Stimulated activated naive CD8-positive, alpha-beta T cell treated with anti-CD3 and anti-CD28 coated beads, Interleukin-15, amount 100 ng/mL, for 72 hours (primary cell): ENCODE measurements around the gene NRG2.

Experiments
- ATAC-seq: fragments of 150-1000 bp; cut with Tn5 transposase; 2 replicates; pipeline ENCODE4 v1.10.0; 2021; ENCODE audit warnings: mild to moderate bottlenecking, moderate library complexity
- DNase-seq, 2 donors: peaks; one replicate each; pipeline ENCODE4 v3.0.0; 2021 to 2022
- H3K27ac Mint-ChIP-seq, 2 donors: one replicate each; pipeline ENCODE4 v1.8.0; 2022; ENCODE audit warnings: mild to moderate bottlenecking in 2 of 2, mixed read lengths in 2 of 2, moderate library complexity in 2 of 2
- H3K27me3 Mint-ChIP-seq: one replicate; pipeline ENCODE4 v1.8.0; 2022; ENCODE audit warnings: mixed read lengths
- H3K4me1 Mint-ChIP-seq: one replicate; pipeline ENCODE4 v1.8.0; 2022; ENCODE audit warnings: mild to moderate bottlenecking, mixed read lengths
- H3K4me3 Mint-ChIP-seq, 2 donors: one replicate each; pipeline ENCODE4 v1.8.0; 2022; ENCODE audit warnings: mild to moderate bottlenecking in 2 of 2, mixed read lengths in 2 of 2, moderate library complexity in 1 of 2
- H3K9me3 Mint-ChIP-seq, 2 donors: one replicate each; pipeline ENCODE4 v1.8.0; 2022; ENCODE audit warnings: mixed read lengths in 2 of 2

Gene NRG2

DNA sequence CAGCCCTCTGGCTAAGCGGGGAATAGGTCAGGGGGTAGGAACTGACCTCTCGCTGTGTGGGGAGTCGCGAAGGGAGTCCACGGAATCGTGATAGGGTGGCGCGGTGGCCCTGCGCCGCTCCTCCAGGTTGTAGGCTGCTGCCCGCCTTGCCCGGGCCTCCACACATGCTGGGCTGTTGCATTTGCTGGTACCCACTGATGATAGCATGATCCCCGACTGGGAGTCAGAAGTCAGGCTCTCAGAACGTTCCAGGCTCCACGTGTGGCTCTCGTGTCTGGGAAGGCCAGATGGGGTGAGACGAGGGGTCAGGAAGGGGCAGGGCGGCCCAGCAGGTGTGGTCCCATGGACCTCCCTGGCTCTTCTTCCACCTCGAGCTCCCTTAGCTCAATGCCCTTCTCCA lies 191.5 kb downstream of the NRG2 start:
- Mint-ChIP-seq H3K4me3 (no peak overlapping the region), H3K9me3 (no peaks in the 10 kb centered on the region), H3K4me1 (peaks cover 14% of the 10 kb centered on the region), H3K27ac (no peak overlapping the region), H3K27me3 (peaks cover 14% of the 10 kb centered on the region)
- ATAC-seq (no peak), DNase-seq (no peak)

DNA sequence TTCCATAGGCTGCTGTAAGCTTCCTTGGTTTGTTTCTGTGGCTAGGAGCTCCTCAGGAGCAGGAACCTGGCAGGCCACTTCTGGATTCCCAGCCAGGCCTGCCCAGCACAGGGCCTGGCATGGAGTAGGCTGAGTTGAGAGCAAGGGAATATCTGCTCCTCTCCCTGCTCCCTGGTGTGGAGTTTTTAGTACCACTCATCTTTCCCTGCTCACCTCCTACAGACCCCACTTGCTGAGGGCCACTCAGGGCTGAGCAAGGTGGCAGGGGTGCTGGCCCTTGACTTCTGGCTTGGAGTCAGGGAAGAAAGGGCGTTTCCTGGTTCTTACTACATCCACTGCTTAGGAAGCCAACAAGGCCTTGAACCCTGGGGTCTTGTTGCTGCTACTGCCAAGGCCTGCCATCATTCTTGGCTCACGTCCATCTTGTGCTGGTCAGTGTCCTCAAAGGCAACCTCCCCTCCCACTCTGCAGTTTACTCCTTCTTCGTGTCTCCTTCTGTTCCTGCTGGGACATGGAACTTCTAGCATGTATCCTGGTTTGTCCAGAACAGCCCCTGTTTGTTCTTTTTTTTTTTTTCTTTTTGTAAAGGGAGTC lies 192.6 kb downstream of the NRG2 start:
- ATAC-seq (no peak), DNase-seq (no peak)
- peaks cover 24% of the 10 kb centered on the region for H3K27me3 Mint-ChIP-seq
- peaks cover 14% of the 10 kb centered on the region for H3K4me1 Mint-ChIP-seq
- no peak overlapping the region for H3K4me3 Mint-ChIP-seq
- H3K27ac Mint-ChIP-seq, result no peak overlapping the region
- H3K9me3 Mint-ChIP-seq, result no peaks in the 10 kb centered on the region

DNA sequence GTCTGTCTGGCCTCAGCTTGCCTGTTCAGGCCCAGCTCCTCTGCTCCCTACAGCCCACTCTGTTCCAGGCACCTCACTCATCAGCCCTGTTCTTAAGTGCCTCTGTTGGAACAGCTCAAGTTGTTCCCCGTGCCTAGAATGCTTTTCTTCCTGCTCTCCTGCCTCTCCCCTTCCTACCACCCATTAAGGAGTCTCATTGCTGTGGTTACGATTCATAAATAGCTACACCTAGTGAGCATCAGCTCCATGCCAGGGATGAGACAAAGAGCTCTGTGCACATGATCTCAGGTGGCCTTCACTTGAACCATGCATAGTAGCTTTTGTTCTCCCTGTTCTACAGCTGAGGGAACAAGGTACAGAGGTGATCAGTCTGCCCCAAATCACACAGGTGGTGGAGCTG lies 193.2 kb downstream of the NRG2 start:
- peaks cover 29% of the 10 kb centered on the region for H3K27me3 Mint-ChIP-seq
- no peaks in the 10 kb centered on the region for H3K9me3 Mint-ChIP-seq
- H3K4me1 Mint-ChIP-seq, result peaks cover 14% of the 10 kb centered on the region
- H3K4me3 Mint-ChIP-seq, result peak overlapping the region; percentile 24 to 41
- no peak overlapping the region for H3K27ac Mint-ChIP-seq
- ATAC-seq (no peak), DNase-seq (no peak)

DNA sequence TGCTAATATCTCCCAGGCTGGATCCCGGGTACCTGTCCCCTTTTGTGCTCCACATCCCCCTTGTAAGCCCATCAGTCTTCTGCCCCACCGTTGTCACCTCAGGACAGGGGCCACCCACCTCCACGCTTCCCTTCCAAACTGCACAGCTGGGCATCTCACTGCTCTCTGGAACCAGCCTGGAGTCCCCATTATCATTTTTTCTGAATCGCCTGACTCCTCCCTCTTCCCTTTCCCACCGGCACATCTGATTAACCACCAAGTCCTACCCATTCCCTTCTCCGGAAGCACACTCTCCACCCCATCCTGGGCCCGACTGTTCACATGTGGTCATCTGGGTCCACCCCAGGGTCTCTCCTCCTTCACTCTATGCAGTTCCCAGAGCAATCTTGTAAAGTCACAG lies 193.6 kb downstream of the NRG2 start:
- ATAC-seq (no peak), DNase-seq (no peak)
- Mint-ChIP-seq H3K9me3 (no peaks in the 10 kb centered on the region), H3K27ac (no peak overlapping the region), H3K4me1 (peaks cover 18% of the 10 kb centered on the region), H3K4me3 (peak overlapping the region; percentile 24 to 41), H3K27me3 (peaks cover 33% of the 10 kb centered on the region)

DNA sequence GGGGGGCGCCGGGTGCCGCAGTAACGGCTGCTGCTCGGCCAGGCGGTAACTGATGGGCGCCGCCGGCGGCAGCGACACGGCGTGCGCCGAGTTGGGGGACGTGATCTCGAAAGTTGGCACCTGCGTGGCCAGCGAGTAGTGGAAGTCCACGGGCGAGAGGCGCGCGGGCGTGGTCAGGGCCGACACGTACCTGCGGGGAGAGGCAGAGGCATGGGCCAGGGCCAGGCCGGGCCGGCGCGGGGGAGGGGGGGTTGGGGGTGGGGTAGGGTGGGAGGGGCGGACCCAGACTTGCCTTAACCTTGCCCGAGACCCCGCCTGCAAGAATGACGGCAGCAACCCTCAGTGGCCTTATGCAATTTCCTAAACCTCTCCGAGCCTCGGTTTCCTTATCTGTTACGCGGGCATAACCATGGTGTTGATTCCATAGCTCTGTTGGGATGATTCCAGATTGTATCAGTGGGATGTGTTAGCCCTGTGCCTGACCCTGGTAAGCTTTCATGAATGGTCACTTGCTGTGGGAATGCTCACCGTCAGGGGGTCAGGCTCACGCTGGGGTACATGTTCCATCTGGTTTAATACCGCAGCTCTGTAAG lies 194.5 kb downstream of the NRG2 start:
- Mint-ChIP-seq H3K27ac (no peak overlapping the region), H3K4me3 (peak overlapping the region; percentile 65 to 77), H3K4me1 (peaks cover 22% of the 10 kb centered on the region), H3K9me3 (no peaks in the 10 kb centered on the region), H3K27me3 (peaks cover 37% of the 10 kb centered on the region)
- DNase-seq (no peak), ATAC-seq (peak; percentile 24)

DNA sequence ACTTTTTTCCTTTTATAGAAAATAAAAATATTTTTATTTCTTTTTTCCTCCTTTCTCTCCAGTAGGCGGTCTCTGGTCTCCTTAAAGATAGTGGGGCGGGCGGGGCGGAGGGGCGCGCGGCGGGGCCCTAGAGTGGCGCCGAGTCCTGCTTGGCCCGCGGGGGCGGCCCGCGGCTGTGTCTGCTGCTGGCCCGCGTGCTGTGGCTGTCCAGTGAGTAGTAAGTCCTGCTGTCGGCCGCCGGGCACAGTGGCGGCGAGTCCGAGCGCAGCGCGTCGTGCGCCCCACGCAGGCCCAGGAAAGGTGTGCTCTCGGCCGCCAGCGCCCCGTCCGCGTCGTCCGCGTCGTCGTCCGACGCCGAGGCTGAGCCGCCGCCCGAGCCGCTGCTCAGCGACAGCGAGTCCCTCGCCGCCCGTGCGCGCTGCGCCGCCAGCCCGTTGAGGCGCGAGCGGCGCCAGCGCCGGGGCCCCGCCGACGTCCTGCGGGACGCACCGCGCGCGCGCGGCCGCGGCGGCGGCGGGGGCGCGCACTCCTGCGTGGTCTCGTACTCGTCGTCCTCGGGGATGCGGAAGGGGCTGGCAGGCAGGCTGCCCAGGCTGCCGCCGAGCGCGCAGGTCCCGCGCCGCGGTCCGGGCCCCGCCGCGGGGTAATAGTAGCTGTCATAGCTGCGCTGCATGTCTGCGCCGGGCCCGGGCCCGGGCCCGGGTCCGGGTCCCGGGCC lies 195.2 kb downstream of the NRG2 start:
- DNase-seq, result peak; percentile 79 to 81
- peaks cover 22% of the 10 kb centered on the region for H3K4me1 Mint-ChIP-seq
- peak overlapping the region; percentile 72 to 74 for H3K4me3 Mint-ChIP-seq
- peak; percentile 90 for ATAC-seq
- H3K27me3 Mint-ChIP-seq, result peaks cover 43% of the 10 kb centered on the region
- H3K27ac Mint-ChIP-seq, result no peak overlapping the region
- H3K9me3 Mint-ChIP-seq, result no peaks in the 10 kb centered on the region

DNA sequence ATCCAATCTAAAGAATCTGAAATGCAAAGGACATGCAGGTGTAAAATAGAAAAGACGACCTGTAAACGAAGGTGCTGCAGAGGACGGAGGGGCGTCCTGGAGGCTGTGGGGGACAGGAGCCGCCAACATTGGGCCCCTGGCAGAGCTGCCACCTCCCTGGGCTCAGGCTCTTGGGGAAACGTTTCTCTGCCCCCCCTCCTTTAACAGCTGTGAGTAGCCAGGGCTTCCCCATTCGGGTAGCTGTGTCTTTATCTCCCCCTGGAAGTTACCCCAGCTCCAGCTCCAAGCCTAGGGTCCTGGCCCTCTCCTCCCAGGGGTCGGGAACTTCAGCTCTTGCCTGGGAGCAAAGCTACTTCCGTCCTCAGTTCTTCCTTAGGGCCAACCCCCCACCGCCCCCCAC lies 196.0 kb downstream of the NRG2 start:
- Mint-ChIP-seq H3K27me3 (peaks cover 50% of the 10 kb centered on the region), H3K4me3 (peak overlapping the region; percentile 49 to 72), H3K4me1 (peaks cover 22% of the 10 kb centered on the region), H3K9me3 (no peaks in the 10 kb centered on the region), H3K27ac (no peak overlapping the region)
- no peak for DNase-seq
- no peak for ATAC-seq

DNA sequence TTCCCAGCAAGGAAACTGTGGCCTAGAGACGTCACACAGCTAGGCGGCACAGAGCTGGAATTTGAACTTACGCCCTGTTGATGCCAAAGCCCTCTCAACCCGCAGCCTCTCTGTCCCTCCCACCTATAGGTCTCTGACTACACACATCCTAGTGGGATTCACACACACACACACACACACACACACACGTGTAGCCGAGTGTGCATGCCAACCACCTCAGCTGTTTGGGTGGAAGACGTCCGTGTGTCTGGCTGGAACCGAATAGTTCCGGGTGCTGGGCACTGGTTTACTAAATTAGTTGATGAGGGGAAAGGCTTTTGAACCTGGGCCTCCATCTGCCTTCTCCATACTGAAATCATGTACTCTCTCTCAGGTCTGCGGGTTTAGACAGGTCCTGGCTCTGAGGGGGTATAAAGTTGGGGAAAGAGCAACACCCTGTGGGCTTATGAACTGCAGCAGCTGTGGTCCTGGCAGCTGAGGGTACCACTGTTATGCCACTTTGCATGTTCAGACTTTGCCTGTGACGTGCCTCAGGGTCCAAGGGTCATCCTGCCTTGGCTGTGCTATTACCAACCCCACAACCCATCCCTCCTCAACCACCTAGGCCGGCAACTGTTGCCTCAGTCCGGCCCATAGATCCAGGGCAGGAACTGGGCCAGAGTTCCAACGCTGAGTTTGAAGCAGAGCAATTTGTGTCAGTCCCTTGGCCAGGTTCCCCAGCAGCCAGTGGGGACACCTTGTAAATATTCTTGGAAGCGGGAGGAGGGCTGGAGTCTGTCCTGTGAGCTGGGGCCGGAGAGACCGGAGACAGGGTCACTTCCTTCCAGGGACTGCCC lies 197.0 kb downstream of the NRG2 start:
- Mint-ChIP-seq H3K27ac (no peak overlapping the region), H3K27me3 (peaks cover 50% of the 10 kb centered on the region), H3K4me1 (peaks cover 22% of the 10 kb centered on the region), H3K9me3 (no peaks in the 10 kb centered on the region), H3K4me3 (no peak overlapping the region)
- ATAC-seq (no peak), DNase-seq (no peak)

DNA sequence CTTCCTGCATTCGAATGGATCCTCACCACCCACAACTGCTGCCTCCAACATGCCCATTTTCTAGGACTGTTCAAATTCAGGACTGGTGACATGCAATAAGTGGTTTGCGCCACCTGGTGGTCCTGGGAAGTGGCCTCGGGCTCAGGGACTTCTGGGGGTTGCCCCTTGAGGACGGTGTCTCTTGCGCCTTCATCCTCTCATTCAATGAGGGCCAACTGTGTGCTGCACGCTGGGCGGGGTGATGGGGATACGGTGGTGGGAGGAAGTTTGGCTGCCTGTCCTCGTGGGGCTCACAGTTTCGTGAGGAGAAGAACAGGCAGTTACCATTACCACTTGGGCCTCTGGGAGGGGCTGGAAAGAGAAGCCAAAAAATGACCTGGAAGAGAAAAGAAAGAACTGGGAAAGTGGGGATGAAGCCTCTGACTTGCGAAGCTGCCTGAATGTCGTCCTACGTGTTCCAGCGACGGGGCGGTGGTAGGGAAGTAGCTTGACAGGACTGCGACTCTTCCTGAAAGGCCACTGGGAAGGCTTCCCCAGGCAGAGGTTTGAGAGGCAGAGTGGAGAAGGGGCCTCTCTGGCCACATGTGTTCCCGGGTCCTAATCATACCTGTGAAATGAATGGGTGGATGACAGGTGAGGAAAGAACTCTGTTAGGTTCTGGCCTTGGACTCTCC lies 198.5 kb downstream of the NRG2 start:
- Mint-ChIP-seq H3K4me3 (no peak overlapping the region), H3K27ac (no peak overlapping the region), H3K9me3 (no peaks in the 10 kb centered on the region), H3K27me3 (peaks cover 45% of the 10 kb centered on the region), H3K4me1 (peaks cover 22% of the 10 kb centered on the region)
- ATAC-seq, result peak; percentile 44
- DNase-seq, result peak; percentile 67 to 79

DNA sequence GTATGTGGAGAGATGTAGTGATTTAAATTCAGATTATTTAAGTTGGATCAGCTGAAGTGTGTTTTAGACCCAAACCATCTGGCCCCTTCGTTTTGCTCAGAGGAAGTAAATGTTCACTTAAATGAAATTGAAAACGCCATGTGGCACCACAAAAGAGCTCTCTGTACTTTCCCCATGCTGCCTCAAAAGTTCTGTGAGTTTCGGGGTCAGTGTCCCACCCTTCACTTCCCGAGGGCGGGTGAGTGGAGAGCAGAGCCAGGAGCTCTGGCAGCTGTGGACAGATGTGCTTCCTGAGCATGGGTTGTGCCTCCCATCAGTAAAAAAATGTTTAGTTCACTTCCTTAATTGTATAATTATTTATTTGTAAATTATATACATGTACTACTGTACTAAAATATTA lies 199.1 kb downstream of the NRG2 start:
- no peak for ATAC-seq
- DNase-seq, result no peak
- H3K27ac Mint-ChIP-seq, result no peak overlapping the region
- peaks cover 45% of the 10 kb centered on the region for H3K27me3 Mint-ChIP-seq
- no peaks in the 10 kb centered on the region for H3K9me3 Mint-ChIP-seq
- peaks cover 20% of the 10 kb centered on the region for H3K4me1 Mint-ChIP-seq
- no peak overlapping the region for H3K4me3 Mint-ChIP-seq

DNA sequence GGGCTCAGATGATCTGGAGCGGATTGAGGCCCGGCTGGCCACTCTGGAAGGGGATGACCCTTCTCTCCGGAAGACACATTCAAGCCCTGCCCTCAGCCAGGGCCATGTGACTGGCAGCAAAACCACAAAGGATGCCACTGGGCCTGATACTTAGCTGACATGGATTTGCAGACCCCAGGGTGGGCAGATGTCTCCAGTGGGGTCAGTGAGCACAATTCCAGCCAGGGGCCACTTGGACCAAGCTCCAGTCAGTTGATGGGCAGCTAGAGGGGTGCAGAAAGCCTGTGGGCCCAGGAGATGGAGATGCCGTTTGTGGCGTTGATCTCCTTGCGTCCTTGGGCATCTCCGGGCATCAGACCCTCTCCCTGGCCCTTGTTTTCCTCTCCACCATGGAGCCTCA lies 200.8 kb downstream of the NRG2 start:
- Mint-ChIP-seq H3K4me1 (peaks cover 12% of the 10 kb centered on the region), H3K27ac (no peak overlapping the region), H3K9me3 (no peaks in the 10 kb centered on the region), H3K4me3 (no peak overlapping the region), H3K27me3 (peaks cover 40% of the 10 kb centered on the region)
- ATAC-seq (no peak), DNase-seq (no peak)

DNA sequence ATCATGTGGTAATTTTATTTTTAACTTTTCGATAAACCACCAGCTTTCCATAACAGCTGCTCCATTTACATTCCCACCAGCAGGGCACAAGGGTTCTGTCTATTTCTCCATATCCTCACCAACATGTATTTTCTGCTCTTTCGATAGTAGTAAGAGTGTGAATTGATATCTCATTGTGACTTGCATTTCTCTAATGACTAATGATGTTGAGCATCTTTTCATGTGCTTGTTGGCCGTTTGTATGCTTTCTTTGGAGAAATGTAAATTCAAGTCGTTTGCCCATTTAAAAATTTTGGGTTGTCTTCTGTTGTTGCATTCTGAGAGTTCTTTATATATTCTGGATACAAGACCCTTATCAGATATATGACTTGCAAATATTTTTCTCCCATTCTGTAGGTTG lies 201.6 kb downstream of the NRG2 start:
- H3K9me3 Mint-ChIP-seq, result no peaks in the 10 kb centered on the region
- ATAC-seq (no peak), DNase-seq (no peak)
- H3K4me1 Mint-ChIP-seq, result peaks cover 8% of the 10 kb centered on the region
- no peak overlapping the region for H3K27ac Mint-ChIP-seq
- H3K4me3 Mint-ChIP-seq, result no peak overlapping the region
- peaks cover 38% of the 10 kb centered on the region for H3K27me3 Mint-ChIP-seq

DNA sequence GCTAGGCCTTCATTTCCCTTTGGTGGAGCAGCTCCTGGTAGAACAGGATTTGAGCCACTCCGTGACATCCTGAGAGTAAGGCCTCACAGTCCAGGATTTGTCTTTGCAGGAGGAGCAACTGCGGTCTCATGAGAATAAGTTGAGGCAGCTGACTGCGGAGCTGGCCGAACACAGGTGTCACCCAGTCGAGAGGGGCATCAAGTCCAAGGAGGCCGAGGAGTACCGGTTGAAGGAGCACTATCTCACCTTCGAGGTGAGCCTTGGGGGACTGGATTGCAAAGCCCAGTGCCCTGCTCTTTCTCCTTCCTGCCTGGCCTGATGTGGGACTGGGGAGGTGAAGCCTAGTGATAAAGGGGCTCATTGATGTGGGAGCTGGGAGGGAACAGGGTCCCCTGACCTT lies 203.2 kb downstream of the NRG2 start:
- H3K4me1 Mint-ChIP-seq, result peaks cover 8% of the 10 kb centered on the region
- ATAC-seq (no peak), DNase-seq (no peak)
- H3K27ac Mint-ChIP-seq, result no peak overlapping the region
- no peak overlapping the region for H3K4me3 Mint-ChIP-seq
- peaks cover 39% of the 10 kb centered on the region for H3K27me3 Mint-ChIP-seq
- H3K9me3 Mint-ChIP-seq, result no peaks in the 10 kb centered on the region

DNA sequence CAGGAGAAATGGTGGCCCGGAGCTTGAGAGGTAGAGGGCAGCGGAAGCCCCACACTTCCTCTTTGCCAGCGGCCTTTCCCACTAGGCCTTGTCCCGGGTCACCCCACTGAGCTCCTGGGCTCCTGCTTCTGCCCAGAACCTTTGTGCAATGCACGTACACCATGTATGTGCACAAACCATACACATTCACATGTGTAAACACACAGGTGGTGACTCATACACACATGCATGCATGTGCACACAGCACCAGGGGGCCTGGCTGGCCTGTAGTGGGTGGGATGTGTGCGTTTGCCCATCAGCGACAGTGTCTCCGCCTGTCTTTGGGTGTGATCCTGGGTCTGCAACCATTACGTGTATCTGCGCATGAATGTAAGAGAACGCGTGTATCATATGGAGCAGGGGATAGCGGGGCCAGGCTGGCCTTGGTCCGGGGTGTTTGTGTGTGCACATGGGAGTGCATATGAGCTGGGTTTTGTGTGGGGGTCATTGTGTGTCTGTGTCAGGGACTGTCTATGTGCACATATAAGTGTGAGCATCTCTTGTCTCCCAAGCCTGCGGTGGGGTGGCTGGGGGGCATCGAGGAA lies 203.8 kb downstream of the NRG2 start:
- ATAC-seq (no peak), DNase-seq (no peak)
- Mint-ChIP-seq H3K27me3 (peaks cover 38% of the 10 kb centered on the region), H3K4me1 (peaks cover 2% of the 10 kb centered on the region), H3K4me3 (no peak overlapping the region), H3K27ac (peak overlapping the region in 1 of 2 donors; percentile 36), H3K9me3 (no peaks in the 10 kb centered on the region)
